OCI-LY1 (cell line): ENCODE data around the gene EME2.

Experiments used
- H2AFZ ChIP-seq: fragments of 200-600 bp; sonication (generic), shearing (Covaris generic); 2 replicates; pipeline ENCODE4 v1.6.0; 2014; ENCODE audit warnings: antibody characterized with exemption, mild to moderate bottlenecking, low read length
- H3F3A ChIP-seq: fragments of 200-600 bp; sonication (generic), shearing (Covaris generic); 2 replicates; pipeline ENCODE4 v1.6.0; 2014; ENCODE audit warnings: mild to moderate bottlenecking, antibody characterized with exemption, low read length, moderate library complexity; ENCODE audit not compliant: insufficient read depth
- H3K27ac ChIP-seq: fragments of 200-600 bp; sonication (generic); 2 replicates; pipeline ENCODE4 v1.5.1; 2014; ENCODE audit warnings: low read length, mixed run types, mild to moderate bottlenecking, low read depth; ENCODE audit not compliant: poor library complexity, severe bottlenecking
- H3K27me3 ChIP-seq: fragments of 200-600 bp; sonication (generic); 2 replicates; pipeline ENCODE4 v1.6.0; 2014; ENCODE audit warnings: antibody characterized with exemption, mild to moderate bottlenecking, low read length, moderate library complexity; ENCODE audit not compliant: insufficient read depth
- H3K36me3 ChIP-seq: fragments of 200-600 bp; sonication (generic); 2 replicates; pipeline ENCODE4 v1.6.1; 2014; ENCODE audit warnings: mild to moderate bottlenecking, antibody characterized with exemption, low read length, moderate library complexity, mixed read lengths; ENCODE audit not compliant: insufficient read depth
- H3K4me1 ChIP-seq: fragments of 200-600 bp; sonication (generic); 2 replicates; pipeline ENCODE4 v1.5.1; 2014; ENCODE audit warnings: mild to moderate bottlenecking, low read length, moderate library complexity; ENCODE audit not compliant: insufficient read depth, severe bottlenecking
- H3K4me2 ChIP-seq: fragments of 200-600 bp; sonication (generic), shearing (Covaris generic); 2 replicates; pipeline ENCODE4 v1.6.1; 2014; ENCODE audit warnings: low read length
- H3K4me3 ChIP-seq: fragments of 200-600 bp; sonication (generic); 2 replicates; pipeline ENCODE4 v1.5.1; 2014; ENCODE audit warnings: low read length, low read depth, mild to moderate bottlenecking, mixed read lengths; ENCODE audit not compliant: poor library complexity, severe bottlenecking
- H3K79me2 ChIP-seq: fragments of 200-600 bp; shearing (Covaris generic); 2 replicates; pipeline ENCODE4 v1.6.1; 2016; ENCODE audit warnings: mixed run types, low read length, mixed read lengths; ENCODE audit not compliant: insufficient read depth
- H3K9ac ChIP-seq: fragments of 200-600 bp; sonication (generic), shearing (Covaris generic); 2 replicates; pipeline ENCODE4 v1.6.1; 2014; ENCODE audit warnings: mild to moderate bottlenecking, low read length, mixed read lengths
- H3K9me2 ChIP-seq: fragments of 200-600 bp; sonication (generic), shearing (Covaris generic); 2 replicates; pipeline ENCODE4 v1.6.1; 2014; ENCODE audit warnings: low read depth, mild to moderate bottlenecking, low read length, mixed read lengths
- H3K9me3 ChIP-seq: fragments of 200-600 bp; shearing (Covaris generic); 2 replicates; pipeline ENCODE4 v1.6.1; 2014; ENCODE audit warnings: low read length, mixed read lengths
- H4K20me1 ChIP-seq: fragments of 200-600 bp; sonication (generic), shearing (Covaris generic); 2 replicates; pipeline ENCODE4 v1.6.0; 2016; ENCODE audit warnings: mild to moderate bottlenecking, low read length; ENCODE audit not compliant: insufficient read depth
- EZH2 ChIP-seq: fragments of 200-600 bp; sonication (generic), shearing (Covaris generic); IDR thresholded peaks from 2 replicates; pipeline ENCODE4 v1.8.0; 2017; ENCODE audit warnings: borderline replicate concordance, mixed run types, mild to moderate bottlenecking, antibody characterized with exemption, low read length, moderate library complexity, mixed read lengths
- TF ChIP-seq, protein P1 (sequence below): fragments of 200-600 bp; sonication (generic), shearing (Covaris generic); IDR thresholded peaks from 2 replicates; pipeline ENCODE4 v1.5.1; 2017; ENCODE audit warnings: mild to moderate bottlenecking, antibody characterized with exemption, low read length, moderate library complexity, mixed read lengths

EME2 gene

DNA sequence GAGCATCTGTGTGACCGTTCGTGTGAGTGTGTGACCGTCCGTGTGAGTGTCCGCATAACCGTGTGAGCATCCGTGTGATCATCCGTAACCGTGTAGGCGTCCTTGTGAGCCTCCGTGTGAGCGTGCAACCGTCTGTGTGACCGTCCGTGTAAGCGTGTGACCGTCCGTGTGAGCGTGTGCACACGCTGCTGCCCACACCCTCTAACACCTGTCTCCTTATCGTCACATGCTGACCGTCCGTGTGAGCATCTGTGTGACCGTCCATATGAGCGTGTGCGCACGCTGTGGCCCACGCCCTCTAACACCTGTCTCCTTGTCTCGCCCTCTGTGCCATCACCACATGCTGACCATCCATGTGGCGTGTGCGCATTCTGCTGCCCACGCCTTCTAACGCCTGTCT, 32.4 kb upstream of the EME2 start:
- H3K36me3 ChIP-seq: peaks cover 23% of the 10 kb centered on the region
- H3K4me3 ChIP-seq: no peak overlapping the region
- TF ChIP-seq EZH2: no peak
- TF ChIP-seq, protein P1, sequence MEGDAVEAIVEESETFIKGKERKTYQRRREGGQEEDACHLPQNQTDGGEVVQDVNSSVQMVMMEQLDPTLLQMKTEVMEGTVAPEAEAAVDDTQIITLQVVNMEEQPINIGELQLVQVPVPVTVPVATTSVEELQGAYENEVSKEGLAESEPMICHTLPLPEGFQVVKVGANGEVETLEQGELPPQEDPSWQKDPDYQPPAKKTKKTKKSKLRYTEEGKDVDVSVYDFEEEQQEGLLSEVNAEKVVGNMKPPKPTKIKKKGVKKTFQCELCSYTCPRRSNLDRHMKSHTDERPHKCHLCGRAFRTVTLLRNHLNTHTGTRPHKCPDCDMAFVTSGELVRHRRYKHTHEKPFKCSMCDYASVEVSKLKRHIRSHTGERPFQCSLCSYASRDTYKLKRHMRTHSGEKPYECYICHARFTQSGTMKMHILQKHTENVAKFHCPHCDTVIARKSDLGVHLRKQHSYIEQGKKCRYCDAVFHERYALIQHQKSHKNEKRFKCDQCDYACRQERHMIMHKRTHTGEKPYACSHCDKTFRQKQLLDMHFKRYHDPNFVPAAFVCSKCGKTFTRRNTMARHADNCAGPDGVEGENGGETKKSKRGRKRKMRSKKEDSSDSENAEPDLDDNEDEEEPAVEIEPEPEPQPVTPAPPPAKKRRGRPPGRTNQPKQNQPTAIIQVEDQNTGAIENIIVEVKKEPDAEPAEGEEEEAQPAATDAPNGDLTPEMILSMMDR: no peak
- H3K4me1 ChIP-seq: no peaks in the 10 kb centered on the region
- H3K9ac ChIP-seq: no peak overlapping the region
- H3K27me3 ChIP-seq: no peaks in the 10 kb centered on the region
- no peaks in the 10 kb centered on the region for H3K79me2 ChIP-seq
- H3F3A ChIP-seq: peaks cover 16% of the 10 kb centered on the region
- H3K9me3 ChIP-seq: no peaks in the 10 kb centered on the region
- no peak overlapping the region for H2AFZ ChIP-seq
- H3K9me2 ChIP-seq: no peaks in the 10 kb centered on the region
- no peak overlapping the region for H3K27ac ChIP-seq
- no peaks in the 10 kb centered on the region for H4K20me1 ChIP-seq
- H3K4me2 ChIP-seq: no peak overlapping the region

DNA sequence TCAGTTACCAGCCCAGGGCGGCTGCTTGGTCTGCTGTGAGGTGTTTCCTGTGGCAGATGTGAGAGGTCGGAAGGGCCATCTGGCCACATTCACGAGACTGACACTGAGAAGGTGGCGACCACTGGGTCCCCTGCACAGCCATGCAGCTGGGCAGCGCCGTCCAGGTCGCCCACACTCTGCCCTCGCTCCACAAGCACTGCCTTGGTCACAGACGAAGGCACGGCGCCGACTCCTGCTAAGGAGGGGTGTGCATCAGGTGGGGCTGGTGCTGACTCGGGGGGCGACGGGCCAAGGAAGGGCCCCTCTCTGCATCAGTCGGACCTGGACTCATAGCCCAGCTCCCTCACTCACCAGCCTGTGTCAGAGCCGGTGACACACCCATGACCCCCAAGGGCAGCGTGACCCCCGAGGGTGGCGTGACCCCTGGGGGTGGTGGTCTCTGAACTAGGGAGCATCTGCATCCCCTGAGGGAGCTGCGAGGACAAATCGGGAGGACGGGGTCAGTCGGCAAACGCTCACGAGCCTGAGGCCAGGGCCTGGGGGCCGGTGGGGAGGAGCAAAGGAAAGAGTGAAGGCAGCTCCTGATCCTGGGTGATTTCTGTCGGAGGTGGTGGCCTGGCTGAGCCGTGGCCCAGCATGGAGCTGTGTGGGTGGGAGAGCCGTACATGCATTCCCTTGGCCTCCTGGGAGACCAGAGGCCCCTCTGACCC, 31.7 kb upstream of the EME2 start:
- no peak overlapping the region for H3K9ac ChIP-seq
- TF ChIP-seq, protein P1: no peak
- no peak for TF ChIP-seq EZH2

DNA sequence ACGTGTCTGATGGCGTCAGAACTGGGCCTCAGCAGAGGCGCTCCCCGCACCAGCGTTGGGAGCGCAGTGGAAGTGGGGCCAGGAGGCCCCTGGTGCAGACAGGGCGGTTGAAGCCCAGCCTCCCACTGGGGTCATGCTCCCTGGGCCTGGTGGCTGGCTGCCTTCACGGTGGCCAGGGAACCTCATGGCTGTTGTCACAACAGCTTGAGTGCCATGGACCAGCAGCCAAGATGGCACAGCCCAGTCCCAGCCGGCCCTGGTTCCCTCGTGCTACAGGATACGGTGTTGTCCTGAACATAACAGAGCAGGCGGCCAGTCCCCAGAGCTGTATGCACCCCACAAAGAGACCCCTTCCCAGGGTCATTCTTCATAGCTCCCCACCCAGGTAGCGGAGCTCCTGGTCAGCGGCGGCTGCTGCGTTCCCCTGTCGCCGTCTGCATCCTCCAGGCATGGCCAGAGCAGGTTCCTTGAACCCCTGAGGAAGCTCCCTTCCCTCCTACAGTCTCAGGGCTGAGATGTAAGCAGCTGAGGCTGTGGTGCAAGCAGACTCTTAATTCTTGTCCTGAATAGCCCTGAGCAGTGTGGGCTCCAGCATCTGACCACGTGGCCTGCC, 31.0 kb upstream of the EME2 start:
- no peak for TF ChIP-seq EZH2
- TF ChIP-seq, protein P1: no peak
- Histone ChIP-seq H3K79me2 (no peaks in the 10 kb centered on the region), H3K36me3 (peaks cover 31% of the 10 kb centered on the region), H4K20me1 (no peaks in the 10 kb centered on the region), H3F3A (peaks cover 13% of the 10 kb centered on the region), H3K27me3 (no peaks in the 10 kb centered on the region), H3K4me3 (no peak overlapping the region), H3K9me2 (no peaks in the 10 kb centered on the region), H3K4me1 (no peaks in the 10 kb centered on the region), H2AFZ (no peak overlapping the region), H3K27ac (no peak overlapping the region), H3K9me3 (no peaks in the 10 kb centered on the region), H3K4me2 (no peak overlapping the region), H3K9ac (no peak overlapping the region)

More for the DNA sequence above, 31.7 kb upstream of the EME2 start:
- no peak overlapping the region for H3K4me2 ChIP-seq
- H3K4me1 ChIP-seq: no peaks in the 10 kb centered on the region
- H4K20me1 ChIP-seq: no peaks in the 10 kb centered on the region
- H3K9me2 ChIP-seq: no peaks in the 10 kb centered on the region
- H3K9me3 ChIP-seq: no peaks in the 10 kb centered on the region
- H3F3A ChIP-seq: peaks cover 16% of the 10 kb centered on the region
- H3K36me3 ChIP-seq: peaks cover 27% of the 10 kb centered on the region
- no peak overlapping the region for H3K27ac ChIP-seq
- no peak overlapping the region for H2AFZ ChIP-seq
- H3K79me2 ChIP-seq: no peaks in the 10 kb centered on the region
- no peak overlapping the region for H3K4me3 ChIP-seq
- no peaks in the 10 kb centered on the region for H3K27me3 ChIP-seq
